Fibroblast of peridontal ligament (primary cell): ENCODE measurements around the gene EGFL7.

ENCODE experiments used
- DNase-seq: peaks from one replicate; pipeline ENCODE4 v3.0.0-alpha.2; 2010; ENCODE audit errors: extremely low read depth

EGFL7 gene

DNA sequence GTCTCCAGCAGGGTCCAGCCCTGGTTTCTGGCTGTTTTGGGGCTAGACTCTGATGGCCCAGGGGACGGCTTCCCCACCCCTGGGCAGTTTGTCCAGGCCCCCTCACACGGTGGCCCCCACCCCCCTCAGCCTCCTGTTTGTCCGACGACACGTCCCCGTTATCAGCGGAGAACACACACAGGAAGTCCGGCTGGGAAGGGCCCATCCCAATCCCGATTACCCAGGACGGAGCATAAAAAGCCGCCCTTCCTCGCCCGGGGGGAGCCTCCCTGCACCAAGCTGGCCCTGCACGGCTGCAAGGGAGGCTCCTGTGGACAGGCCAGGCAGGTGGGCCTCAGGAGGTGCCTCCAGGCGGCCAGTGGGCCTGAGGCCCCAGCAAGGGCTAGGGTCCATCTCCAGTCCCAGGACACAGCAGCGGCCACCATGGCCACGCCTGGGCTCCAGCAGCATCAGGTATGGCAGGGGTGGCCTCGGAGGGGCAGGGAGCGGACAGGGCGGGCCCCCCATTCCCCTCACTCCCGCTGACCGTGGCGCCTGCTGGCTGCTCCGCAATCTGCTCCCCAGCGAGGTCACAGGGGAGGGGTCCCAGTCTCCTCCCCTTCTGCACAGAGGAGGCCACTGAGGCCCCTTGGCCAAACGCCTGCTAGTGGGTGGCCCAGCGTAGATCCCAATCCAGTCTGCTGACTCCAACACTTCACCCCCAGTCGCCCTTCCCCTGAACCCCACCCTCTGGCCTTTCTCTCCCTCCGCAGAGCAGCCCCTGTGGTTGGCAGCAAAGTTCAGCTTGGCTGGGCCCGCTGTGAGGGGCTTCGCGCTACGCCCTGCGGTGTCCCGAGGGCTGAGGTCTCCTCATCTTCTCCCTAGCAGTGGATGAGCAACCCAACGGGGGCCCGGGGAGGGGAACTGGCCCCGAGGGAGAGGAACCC is at the start of gene EGFL7:
TSS of gene EGFL7 (plus strand) at position 261 of the 926 bp plus-strand sequence. CDS start 5,367 bp downstream, outside the sequence.
- no peak for DNase-seq

DNA sequence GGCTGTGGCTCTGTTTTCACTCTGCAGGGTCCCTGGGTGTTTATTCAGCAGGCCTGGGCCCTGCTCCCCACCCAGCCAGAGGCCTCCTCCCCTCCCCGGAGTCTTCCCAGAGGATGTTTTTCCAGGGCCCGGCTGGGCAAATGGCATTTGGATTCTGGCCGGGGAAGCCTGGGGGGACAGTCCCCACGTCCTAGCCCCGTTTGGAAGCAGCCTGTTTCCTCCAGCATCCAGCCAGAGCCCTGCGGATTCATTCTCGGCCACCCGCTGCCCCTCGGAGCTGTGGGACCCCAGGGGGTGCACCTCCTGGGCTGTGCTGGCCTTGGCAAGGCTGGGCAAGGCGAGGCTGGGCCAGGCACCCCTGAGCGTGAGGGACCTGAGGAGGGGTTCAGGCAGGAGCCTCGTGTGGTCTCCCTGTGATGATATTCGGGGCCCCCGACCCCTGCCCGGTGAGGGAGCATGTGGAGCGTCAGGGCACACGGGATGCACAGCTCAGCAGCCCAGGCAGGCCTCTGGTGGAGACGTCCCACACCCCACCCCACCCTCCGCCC is 48.8 kb upstream of the EGFL7 start:
- no peak for DNase-seq

DNA sequence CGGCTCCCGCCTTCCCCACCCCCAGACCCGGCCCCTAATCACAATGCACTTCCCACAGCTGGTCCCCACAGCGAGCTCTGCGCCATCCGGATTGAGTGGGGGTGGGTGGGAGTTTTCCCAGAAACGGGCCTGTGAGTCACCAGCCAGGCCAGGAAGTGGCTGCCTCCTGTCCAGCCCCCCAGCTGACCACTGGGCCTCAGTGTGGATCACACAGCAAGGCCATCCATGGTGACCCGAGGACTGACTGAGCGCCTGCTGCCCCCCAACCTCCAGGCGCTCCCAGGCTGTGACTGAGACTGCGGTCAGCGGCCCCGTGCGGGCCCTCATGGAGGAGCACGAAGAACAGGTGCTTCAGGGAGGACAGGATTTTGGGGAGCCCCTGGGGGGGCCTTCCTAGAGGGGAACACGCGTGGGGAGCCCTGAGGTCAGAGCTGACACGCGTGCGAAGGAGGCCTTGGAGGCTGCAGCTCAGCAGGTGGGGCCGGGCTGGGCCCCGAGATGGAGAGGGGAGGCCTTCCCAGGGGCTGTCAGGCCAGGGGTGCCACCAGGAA is 48.3 kb upstream of the EGFL7 start:
- peak; percentile 54 for DNase-seq

DNA sequence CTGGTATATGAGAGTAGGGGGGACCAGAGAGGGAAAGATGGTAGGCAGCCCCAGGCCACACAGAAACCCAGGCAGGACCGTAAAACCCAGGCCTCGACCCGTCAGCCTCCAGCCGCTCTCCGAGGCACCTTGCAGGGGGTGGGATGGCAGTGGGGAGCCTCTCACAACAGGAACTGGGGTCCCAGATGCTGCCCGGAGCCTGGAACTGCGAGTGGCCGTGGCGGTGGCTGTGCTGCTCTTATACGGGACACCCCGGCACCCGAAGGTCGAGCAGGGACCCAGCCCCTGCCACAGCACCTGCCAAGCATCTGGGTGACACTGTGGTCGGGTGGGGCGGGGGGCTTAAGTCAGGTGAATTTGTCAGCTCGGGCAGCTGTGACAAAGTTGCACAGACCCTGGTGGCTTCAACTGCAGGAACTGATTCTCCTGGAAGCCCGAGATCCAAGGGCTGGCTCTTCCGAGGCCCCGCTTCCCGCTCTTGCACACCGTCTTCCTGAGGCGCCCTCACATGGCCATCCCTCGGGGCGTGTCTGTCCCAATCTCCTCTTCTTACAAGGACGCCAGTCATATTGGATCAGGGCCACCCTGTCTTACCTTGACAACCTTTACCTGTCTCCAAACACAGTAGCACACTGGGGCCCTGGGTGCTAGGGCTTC is 47.6 kb upstream of the EGFL7 start:
- DNase-seq: no peak

DNA sequence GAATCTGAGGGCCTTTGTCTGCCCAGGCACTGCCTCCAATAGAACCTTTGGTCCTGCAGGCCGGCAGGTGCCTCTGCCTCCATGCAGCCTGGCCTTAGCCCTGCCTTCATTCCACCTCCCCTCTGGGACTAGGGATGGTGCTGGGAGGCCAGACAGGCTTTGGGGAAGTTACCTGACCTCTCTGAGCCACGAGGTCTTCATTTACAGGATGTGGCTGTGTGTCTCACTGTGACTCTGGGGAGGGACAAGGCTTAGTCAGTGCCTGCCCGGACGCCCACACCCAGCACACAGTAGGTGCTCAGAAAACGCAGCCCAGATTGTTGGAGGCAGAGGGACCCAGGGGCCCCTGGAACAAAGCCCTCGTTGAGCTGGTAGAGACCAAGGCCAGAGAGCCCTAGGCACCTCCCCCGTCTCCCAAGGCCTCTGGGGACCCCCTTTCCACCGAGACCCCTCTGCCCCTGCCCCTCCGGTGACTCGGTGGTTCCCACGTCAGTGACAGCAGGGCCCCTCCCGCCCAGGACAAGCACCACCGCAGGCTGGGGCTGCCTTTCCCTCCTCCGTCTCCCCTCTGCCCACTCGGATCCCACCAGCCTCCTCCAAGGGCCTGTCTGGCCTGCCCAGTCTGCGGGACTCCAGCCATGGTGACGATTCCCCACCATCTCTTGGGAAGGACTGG is 46.9 kb upstream of the EGFL7 start:
- no peak for DNase-seq

DNA sequence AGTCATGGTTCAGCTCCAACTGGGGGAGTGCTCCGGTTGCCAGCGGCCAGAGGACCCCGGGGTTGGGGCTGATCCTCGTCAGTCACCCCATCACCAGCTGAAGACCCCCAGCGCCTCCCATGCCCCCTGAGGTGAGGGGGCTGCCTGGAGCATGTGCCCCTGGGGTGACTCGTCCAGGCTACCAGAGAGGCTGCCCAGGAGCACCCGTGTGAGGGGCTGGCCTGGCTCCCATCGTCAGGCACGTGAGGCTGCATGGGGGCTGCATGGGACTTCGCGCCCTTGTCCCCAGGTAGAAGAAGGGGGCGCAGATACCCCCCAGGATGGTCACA is 46.4 kb upstream of the EGFL7 start:
- no peak for DNase-seq

DNA sequence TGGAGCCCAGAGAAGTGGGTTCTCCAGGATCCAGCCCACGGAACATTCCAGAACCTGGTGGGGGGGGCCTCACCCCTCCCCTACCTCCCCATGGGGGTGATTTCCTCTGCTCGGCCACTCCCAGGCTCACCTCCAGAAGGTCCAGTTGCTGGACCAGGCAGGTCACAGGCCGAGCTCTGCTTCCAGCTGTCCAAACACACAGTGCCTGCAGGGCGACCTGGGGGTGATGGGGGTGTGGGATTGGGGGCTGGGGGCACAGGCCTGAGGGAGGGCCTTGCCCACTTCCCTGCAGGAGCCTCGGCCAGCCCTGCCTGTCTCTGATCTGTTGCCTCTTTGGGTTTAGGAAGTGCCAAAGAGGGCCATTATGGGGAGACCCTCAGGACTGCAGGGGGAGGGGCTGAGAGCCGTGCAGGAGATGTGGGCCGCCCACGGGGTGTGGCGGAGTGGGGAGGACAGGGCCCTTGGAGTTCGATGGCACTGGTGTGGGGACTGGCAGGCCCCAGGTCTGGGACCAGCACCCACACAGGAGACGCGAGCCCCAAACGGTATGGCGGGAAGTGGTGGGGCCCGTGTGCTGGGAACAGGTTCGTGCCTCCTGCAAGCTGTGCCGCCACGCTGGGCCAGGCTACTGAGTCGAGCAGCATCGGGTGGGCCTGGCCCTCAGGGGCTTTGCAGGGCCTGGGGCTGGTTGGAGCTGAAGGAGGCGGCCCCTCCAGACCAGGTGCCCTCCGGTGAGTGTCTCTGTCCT is 45.6 kb upstream of the EGFL7 start:
- DNase-seq: no peak

DNA sequence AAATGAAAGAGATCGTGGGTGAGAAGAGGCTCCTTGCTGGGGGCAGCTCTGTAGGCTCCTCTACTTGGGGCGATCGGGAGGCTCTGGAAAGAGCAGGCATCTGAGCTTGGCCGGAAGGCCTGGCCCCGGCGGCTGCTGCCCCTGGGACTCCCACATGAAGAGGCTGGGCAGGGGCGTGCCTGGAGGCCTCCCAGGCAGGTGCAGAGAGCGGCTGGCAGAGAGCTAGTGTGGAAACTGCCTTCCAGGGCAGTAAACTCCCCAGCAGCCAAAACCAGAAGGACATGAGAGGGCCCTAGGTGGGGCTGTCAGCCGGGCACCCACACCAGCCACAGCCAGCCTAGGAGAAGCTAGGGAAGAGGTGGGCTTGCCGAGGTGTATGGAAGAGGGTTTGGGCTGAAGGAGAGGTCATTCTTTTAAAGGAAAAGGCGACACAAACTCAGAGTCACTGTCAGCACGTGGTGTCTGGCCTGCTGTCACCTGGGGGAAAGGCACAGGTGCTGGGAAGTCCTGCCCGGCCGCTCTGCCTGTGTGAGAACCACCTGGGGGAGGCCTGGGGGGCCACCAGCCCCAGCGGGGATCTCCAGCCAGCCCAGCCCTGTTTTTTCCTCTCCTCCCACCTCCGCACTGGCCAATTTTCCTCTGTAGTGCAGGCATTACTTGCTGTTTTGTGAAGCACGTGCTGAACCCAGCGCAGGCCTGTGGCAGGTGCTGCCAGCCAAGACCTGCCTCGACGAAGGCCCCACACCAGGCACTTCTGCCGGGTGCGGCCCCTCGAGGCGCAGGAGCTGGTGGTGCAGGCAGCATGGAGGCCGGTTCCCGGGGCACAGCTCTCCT is 44.8 kb upstream of the EGFL7 start:
- DNase-seq: no peak

DNA sequence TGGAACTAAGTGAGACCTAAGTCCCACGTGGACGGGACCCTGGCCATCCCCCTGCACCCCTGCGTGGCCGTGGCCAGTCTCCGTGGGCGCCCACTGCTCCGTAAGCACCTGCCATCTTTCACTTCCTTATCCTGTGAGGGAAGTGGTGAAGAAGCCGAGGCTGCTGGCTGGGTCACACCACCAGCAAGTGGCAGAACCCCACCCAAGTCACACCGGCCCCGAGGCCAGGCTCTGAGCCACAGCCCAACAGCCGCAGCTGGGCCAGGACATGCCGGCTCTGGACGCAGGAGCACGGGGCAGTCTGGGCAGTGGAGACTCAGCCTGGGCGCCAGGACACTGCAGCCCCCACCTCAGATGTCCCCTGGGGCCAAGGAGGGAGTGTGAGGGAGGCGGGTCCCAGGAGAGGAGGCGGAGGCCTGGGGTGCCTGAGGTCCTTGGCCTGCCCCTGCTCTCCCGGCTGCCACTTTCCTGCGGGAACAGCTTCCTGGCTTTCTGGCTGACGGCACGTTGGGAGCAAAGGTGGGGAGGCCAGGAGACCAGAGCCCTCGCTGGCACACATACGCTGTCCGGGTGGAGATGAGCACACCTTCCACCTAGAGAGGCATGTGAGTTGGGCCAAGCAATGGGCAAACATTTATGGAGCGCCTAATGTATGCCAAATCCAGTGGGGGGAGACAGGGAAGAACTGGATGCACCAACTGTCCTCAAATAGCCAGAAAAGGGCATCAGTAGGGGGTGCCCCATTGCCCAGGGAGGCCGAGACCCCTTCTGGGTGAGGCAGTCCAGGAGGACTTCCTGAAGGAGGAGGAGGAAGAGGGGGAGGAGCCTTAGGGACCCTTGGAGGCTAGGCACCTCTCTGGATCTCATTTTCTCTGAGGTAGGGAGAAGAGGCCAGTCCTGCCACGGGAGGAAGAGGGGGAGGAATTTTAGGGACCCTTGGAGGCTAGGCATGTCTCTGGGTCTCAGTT is 43.9 kb upstream of the EGFL7 start:
- DNase-seq: no peak

DNA sequence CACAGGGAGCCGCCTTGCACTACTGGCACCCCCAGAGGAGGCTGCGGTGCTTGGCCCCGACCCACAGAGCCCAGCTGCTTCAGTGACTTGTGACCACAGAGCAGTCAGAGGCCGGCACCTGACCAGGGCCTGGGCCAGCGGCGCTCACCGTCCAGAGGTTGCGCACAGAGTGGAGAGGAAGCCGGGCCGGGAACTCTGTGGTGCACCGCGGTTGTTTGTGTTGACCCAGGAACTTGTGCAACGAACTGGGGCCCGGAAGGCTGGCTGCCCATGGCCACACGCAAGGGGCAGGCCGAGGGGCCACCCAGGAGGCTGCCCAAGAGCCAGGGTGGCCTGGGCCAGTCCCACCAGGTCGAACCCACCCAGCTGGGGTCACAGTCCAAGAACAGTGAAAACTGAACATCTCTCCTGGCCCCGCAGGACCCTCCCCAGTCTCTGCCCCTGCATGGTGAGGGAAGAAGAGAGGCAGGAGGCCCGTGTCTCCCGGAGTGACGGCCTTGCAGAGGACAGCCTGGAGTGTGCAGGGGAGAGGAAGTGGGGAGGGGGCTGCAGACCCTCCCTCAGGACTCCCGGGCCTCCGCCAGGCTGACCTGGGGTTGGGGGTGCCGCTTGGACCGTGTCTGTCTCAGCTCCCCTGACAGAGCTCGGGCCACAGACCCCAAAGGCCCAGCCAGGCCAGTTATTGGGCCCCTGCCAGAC is 42.8 kb upstream of the EGFL7 start:
- peak; percentile 7 for DNase-seq

DNA sequence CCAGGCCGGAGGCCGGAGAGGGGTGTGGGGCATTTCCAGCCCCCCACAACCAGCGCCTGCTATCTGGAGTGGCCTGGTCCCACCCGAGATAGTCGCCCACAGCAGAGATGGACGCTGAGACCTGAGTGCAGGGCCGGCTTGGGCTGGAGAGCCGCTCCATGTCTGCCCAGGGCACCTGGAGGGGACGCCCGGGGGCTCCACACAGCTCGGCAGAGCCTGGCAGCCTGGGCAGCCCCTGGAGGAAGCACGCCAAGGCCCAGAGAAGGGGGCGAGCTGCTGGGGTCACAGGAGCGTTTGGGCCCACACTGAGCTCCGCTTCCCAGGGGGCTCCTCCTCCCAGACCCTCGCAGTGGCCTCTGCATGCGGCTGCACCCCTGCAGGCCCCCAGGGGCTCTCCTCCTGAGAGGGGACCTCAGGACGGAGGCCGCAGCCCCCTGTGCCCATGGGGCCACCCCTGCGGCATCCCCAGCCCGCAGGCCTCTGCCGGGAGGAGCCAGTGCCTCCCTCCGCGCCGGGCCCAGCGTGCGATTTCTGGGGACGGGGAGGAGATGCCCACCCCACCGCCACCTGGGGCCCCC is 42.2 kb upstream of the EGFL7 start:
- DNase-seq: no peak

DNA sequence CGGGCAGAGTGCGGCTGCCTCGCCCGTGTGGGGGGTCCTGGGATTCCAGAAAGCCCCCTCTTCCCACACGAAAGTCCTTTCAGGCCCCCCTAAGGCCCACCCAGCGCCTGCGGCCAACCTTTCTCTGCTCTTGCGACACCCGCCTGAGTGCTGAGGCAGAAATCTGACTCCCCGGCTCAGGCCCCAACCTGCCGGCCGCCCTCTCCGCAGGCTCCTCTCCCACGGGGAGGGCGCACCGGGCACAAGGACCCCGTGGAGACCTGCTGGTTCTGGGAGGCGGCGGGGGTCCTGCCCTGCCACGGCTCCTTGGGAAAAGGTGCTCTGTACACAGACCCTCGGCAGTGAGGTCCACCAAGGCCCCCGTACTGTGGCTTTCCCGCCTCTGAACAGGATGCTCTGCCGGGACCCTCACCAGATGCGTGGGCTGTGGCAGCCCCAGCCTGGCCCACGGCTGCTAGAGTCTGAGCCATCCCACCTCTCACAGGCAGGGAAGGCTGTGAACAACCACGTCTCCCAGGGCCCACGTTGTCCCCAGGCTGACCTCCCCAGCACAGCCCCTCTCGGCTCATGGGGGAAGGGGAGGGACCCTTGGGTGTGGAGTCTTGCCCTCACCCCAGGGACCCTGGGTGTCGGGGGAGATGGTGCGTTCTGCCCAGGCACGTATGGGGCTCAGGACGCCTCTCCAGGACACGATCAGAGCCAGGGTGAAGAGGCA is 41.5 kb upstream of the EGFL7 start:
- DNase-seq: no peak

DNA sequence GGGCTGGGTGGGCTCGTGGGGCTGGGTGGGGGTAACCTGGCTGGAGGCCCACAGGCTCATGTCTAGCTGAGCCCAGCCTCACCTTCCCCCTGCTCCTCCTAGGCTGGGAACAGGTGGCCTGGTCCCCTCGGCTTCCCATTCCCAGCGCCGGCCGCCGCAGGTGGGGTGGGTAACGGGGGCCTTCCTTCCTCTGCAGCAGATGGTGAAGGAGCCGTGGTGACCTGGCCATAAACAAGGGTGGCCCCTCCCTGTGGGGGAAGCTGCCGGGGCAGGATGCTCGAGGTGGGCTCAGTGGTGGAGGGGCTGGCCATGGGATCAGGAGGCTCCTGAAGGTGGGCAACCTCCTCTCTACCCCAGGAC is 41.0 kb upstream of the EGFL7 start:
- no peak for DNase-seq

DNA sequence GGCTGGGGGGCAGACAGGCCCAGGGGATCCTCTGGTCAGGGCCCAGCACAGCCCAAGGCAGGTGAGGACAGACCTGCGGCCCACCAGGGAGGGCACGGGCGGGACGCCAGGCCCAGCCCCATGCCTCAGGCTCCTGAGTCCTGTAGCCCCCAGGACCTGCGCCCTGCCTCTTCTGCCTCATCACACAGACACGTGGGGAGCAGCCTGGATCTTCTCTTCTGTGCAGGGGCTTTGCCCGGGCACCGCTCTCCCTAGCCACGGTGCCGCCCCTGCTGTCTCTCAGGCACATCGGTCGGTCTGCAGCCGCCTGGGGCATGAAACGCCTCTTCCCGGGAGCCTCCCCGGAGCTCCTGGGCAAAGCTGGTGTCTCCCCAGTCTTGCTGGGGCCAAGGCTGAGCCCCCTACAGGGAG is 40.2 kb upstream of the EGFL7 start:
- no peak for DNase-seq

DNA sequence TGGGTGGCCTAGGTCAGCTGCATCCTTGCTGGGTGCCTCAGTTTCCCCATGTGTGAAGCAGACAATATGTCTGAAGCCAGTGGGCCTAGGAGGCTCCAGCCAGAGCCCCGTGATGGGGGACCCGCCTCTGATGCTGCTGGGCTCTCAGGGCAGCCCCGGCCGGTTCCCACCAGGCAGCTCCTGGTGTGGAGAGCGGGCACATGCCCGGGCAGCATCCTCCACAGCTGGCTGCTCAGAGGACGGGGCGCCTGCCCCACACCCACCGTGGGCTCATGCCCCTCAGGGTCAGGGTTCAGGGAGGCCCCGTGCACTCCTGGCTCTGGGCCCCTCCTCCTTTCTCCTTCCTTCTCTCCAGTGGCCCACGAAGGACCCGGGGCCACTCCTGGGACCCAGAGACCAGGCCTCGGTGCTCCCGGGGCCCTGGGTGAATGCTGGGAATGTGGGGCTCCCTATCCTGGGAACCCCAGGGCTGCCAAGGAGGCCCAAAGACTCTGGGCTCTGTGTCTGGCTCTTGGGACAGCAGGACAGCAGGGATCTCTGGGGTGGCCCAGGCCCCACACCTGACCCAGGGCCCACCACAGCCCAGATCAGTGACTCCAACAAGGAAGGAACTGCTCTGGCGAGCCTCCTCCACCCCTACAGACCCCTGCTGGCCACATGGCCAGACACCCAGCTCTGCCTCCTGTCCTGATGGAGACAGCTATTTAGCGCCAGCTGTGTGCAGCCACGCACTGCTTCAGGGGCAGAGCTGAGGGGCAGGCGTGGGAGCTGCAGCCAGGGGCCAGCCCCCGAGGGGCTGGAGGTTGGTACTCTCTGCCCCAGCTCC is 39.5 kb upstream of the EGFL7 start:
- DNase-seq: no peak

DNA sequence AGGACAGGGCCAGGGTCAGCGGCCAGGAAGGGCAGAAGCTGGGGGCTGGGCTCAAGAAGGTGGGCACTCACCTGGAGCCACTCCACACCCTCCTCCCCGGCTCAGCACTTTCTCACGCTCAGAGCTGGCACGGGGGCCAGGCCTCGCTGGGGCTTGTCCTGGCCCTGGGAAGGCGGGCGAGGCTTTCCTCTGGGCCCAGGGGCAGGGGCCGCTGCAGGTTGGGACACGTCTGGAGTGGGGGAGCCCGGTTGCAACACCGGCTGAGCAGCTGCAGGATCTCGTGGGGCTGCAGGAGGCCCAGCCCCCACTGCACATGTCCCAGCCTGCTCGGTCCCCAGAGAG is 38.9 kb upstream of the EGFL7 start:
- no peak for DNase-seq
